GM19239 (cell line): ENCODE data around the gene SASH1.
"Not testable (repeated sequence)": the region's sequence is repeated elsewhere in the genome, so short reads cannot be mapped to it uniquely, and the experiment has no call there.

Experiments used
- DNase-seq: peaks from one replicate; pipeline ENCODE4 v3.0.0; 2011; ENCODE audit warnings: low spot score; ENCODE audit not compliant: insufficient read length
- FAIRE-seq: peaks from 2 replicates; lab custom pipeline; 2011; peaks lifted over from hg19 to GRCh38; lab: Jason Lieb, UNC

The SASH1 gene

GRCh38 chr6:148325316-148326068, 17.1 kb upstream of the SASH1 start:
- FAIRE-seq (no peak), DNase-seq (no peak)

GRCh38 chr6:148328876-148329555, 13.6 kb upstream of the SASH1 start:
- no peak for FAIRE-seq
- no peak for DNase-seq

DNA sequence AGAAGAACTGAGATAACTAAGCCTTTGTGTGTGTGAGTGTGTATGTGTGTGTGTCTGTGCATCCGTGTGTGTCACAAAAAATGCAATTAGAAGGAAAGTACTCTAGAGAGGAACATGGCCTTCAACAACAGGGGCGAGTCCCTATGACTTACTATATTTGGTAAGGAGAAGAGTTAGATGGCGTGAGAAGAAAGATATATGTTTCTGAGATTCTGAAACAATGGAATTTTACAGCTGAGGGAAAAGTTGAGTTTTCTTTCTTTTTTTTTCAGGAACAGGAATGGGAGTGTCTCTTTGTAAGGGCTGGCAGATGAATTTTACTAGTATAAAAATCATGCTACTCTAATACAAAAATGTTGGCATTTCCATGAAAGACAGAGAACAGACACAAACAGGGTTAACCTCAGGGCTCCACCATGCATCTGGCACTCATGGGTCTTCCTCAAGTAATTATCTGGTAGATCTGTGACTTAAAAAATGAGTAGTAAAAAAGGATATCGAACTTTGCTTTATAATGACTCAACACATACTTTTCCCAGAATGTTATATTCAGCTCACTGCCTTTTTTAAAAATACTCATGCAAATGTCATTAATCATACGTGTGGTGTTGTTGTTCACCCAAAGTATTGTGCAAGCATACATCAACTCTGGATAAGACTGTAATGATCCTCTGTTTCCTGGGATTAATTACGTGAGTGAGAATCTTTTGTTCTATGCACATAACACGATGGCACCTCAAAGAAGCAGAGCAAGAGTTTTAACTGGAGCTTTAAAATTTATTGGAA, 12.8 kb upstream of the SASH1 start:
- FAIRE-seq (no peak), DNase-seq (no peak)

DNA sequence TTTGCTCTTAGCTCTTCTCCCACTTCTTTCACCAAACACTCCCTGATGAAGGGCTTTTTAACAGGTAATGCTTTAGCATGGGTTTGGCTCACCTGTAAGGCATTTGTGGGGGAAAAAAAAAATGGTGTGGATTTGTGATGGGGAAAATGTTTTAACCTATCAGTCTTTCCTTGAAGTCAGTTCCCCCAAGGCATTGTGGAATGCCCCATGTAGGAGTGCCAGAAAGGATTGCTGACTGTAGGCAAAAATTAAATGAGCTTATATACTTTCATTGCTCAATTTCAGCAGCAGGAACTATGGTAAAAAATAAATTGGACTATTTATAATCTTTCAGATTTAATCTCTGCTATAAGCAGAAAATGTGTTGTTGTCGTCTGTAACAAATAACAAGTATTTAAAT, 10.6 kb upstream of the SASH1 start:
- FAIRE-seq, result no peak
- no peak for DNase-seq

- DNase-seq, result no peak
- no peak for FAIRE-seq
Observed at GRCh38 chr6:148336901-148337300, 5.7 kb upstream of the SASH1 start.

DNA sequence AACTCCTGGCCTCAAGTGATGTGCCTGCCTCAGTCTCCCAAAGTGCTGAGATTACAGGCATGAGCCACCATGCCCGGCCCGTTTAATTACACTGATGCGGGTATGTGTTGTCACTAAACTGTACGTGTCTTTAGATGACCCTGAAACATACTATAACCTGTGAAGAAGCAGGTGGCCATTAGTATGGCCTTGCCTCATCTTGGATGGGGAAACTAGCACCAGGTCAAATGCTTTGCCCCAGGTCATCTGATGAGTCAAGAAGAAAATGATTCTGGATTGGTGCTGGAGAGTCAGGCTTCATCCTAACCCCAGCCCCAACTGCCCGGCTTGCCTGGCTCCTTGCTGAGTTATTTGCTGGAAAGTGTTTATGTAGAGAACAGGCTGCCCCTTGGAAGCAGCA, 2.9 kb upstream of the SASH1 start:
- FAIRE-seq, result no peak

DNA sequence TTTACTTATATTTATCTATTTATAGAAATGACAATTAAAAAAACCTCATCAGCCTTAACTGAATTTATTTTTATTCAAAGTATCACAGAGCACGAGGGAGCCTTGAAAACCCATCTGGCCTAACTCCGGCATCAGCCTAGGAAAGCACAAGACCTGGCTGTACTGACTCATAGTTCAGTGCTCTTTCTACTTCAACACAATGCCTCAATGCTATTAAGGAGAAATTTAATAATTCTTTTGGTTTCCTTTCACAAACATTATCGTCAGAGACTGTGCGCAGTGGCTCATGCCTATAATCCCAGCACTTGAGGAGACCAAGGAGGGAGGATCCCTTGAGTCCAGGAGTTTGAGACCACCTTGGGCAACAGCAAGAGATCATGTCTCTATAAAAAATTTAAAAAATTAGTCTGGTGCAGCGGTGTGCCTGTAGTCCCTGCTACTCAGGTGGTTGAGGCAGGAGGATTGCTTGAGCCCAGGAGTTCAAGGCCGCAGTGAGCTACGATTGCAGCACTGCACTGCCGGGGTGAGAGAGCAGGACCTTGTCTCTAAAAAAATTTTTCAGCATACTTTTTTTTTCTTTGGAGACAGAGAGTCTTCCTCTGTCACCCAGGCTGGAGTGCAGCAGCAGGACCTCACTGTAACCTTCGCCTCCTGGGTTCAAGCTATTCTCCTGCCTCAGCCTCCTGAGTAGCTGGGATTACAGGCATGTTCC, 1.9 kb upstream of the SASH1 start:
- DNase-seq (no peak), FAIRE-seq (no peak)

More for the DNA sequence above, 2.9 kb upstream of the SASH1 start:
- DNase-seq, result no peak

- no peak for FAIRE-seq
Observed at GRCh38 chr6:148342100-148342349, 613 bp upstream of the SASH1 start.

DNA sequence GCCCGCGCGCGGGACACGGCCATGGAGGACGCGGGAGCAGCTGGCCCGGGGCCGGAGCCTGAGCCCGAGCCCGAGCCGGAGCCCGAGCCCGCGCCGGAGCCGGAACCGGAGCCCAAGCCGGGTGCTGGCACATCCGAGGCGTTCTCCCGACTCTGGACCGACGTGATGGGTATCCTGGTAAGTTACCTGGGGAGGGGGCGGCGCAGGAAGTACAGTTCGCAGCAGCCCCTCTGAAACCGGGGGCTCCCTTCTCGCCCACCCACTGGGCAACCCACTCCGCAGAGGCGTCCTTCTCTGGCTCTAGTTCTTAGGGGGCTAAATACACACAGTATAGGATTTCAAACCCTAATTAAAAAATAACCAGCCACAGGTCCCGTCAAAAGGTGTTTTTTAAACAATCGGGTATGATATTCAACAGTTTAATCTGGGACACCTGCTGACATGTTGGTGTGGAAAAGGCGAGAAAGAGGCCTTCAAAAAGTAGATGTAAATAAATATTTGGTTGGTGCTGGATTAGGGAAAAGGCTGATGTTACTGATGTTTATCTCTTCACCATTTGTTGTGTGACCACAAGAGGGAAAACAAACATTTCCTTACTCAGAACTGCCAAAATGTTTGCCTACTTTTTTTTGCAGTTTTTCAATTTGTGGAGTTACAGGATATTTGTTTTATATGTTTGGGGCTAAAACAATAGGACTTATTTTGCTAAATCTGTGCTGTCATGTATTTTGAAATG, 577 bp downstream of the SASH1 start:
- DNase-seq, result no peak
- peak; percentile 23 for FAIRE-seq

More at GRCh38 chr6:148342100-148342349, 613 bp upstream of the SASH1 start:
- DNase-seq, result no peak

- DNase-seq (no peak), FAIRE-seq (no peak)
Observed at GRCh38 chr6:148345176-148345575, 2.5 kb downstream of the SASH1 start.

DNA sequence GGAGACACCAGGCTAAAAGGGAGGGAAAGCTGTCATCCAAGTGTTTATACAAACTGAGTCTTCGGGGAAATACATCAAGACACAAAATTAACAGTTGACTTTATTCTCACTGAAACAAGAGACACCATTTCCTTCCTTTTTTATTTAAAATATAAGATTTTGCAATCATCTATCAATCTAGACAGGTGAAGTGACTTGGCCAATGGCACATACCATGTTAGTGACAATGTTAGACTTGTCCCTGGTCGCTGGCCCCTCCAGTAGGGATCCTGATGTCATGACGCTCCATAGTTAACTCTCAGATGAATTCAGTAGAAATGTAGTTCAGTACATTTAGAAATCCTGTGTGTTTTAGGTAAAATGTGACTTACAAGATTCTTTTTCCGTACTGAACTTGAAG, 2.9 kb downstream of the SASH1 start:
- DNase-seq, result no peak
- no peak for FAIRE-seq

- no peak for DNase-seq
Observed at GRCh38 chr6:148346681-148347440, 4.2 kb downstream of the SASH1 start.

DNA sequence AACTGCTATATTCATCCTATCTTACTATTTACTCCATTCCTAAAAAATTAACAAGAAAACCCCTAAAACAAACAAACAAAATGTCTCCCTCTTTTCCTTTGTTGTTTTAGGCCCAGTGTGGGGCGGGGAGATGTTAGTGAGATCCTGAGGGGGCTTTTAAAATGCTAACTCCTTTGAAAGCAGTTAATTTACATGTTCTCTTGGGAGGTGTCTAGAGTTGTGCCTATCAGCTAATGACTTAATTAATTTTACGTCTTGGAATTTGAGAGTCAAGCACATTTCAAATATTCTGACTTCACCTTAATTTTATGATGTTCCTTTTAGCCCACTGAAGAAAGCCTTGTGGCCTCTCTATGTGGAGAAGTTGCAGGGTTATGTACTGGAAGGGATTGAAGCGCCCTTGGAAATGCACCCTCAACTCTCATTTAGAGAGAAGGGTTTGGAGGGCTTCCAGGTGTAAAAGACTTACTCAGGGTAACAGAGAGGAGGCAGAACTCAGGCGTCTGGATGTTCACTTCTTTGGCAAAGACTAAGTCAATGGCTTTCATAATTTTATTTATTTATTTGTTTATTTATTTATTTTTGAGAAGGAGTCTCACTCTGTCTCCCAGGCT, 4.9 kb downstream of the SASH1 start:
- FAIRE-seq (no peak), DNase-seq (no peak)

More at GRCh38 chr6:148346681-148347440, 4.2 kb downstream of the SASH1 start:
- FAIRE-seq, result no peak

DNA sequence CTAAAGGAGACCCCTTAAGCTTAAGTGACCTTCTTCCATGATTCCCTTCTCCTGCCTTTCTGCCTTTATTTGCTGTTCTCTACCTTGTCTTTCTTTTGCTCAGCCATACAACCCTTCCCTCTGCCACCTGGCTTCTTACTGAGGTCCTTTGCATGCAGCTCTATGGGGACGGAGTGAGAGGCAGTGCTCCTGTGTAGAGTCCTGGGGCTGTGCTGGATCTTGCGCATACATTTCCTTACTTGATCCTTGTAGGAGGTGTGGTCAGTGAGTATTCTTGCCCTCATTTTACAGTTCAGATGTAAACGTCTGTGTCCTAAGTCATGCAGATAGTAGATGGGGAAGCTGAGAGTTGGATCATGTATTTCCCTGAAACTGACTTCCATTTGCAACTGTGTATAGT, 5.7 kb downstream of the SASH1 start:
- no peak for DNase-seq
- no peak for FAIRE-seq

GRCh38 chr6:148348778-148349177, 6.1 kb downstream of the SASH1 start:
- FAIRE-seq (no peak), DNase-seq (no peak)

DNA sequence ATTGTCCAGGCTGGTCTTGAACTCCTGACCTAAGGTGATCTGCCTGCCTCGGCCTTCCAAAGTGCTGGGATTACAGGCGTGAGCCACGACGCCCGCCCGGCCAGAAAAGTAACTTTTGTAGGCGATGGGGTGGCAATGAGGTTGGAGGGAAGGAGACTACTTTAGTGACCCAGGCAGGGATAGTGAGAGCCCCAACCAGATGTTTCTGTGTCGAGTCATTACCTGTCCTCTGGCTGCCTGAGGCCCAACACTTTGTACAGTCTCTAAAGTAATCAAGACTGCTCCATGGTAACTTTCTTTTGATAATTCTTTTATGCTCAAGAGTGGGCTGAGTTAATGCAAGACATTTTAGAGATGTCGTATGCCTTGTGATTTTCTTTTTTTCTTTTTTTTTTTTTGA, 6.8 kb downstream of the SASH1 start:
- DNase-seq (no peak), FAIRE-seq (no peak)

GRCh38 chr6:148351309-148351708, 8.7 kb downstream of the SASH1 start:
- FAIRE-seq (no peak), DNase-seq (no peak)

DNA sequence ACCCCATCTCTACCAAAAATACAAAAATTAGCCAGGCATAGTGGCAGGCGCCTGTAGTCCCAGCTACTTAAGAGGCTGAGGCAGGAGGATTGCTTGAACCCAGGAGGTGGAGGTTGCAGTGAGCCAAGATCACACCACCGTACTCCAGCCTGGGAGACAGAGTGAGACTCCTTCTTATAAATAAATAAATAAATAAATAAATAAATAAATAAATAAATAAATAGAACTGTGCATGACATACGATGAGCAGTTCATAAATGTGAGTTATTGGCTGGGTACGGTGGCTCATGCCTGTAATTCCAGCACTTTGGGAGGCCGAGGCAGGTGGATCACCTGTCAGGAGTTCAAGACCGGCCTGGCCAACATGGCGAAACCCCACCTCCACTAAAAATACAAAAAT, 9.8 kb downstream of the SASH1 start:
- FAIRE-seq, DNase-seq: not testable (repeated sequence)
